Measurements from ENCODE around the gene CENPP.

GRCh38 chr9:92324889-92325268 lies 874 bp upstream of the CENPP start:
- TF ChIP-seq EZH2 (IDR thresholded peaks at IDR 0.05; ENCODE audit: low read length, unreplicated experiment) (no peak), CTCF (conservative IDR thresholded peaks at IDR 0.05; ENCODE audit: low read depth, low read length) (no peak), EZH2phosphoT487 (IDR thresholded peaks at IDR 0.05; ENCODE audit: borderline replicate concordance, low read length) (no peak)

Data from PC-3 (cell line).